OCI-LY3 (cell line): ENCODE results near the gene SIRT6.

ENCODE experiments used
- CTCF ChIP-seq: fragments of 200-600, 300-600 bp; sonication (generic); IDR thresholded peaks from 2 replicates; pipeline ENCODE4 v1.5.1; 2014; ENCODE audit warnings: antibody characterized with exemption, low read length, low read depth
- EZH2phosphoT487 ChIP-seq: fragments of 200-600 bp; shearing (Covaris generic); IDR thresholded peaks from 2 replicates; pipeline ENCODE4 v1.6.1; 2018; ENCODE audit warnings: antibody characterized with exemption, mixed run types, low read depth

GRCh38 chr19:4181053-4181508 is 1.3 kb downstream of the SIRT6 start:
- no peak for TF ChIP-seq CTCF
- no peak for TF ChIP-seq EZH2phosphoT487
